Epithelial cell of proximal tubule (primary cell): ENCODE measurements around the gene CDH3. TPM values are rescaled to one million over a fixed set of nuclear protein-coding genes. Genes with fewer than 3 reads are reported as not detected.

Experiments used
- DNase-seq: peaks from one replicate; pipeline ENCODE4 v3.0.0-alpha.2; 2011; ENCODE audit warnings: low read depth
- H3K4me3 ChIP-seq: 2 replicates; pipeline ENCODE4 v1.5.1; 2011; ENCODE audit warnings: low read depth, mild to moderate bottlenecking, low read length
- total RNA-seq: library from RNA; depleted of rRNA; stranded (reverse); fragments of >200 nt; gene quantifications from 2 replicates; pipeline ENCODE4 v1.2.3, GENCODE V29; 2015
- TF ChIP-seq, protein P1 (sequence below): conservative IDR thresholded peaks from 2 replicates; pipeline ENCODE4 v1.5.1; 2012; ENCODE audit warnings: low read depth, mild to moderate bottlenecking, low read length

Gene CDH3
- total RNA-seq, 1 donor from 2014 or later: 174 TPM

DNA sequence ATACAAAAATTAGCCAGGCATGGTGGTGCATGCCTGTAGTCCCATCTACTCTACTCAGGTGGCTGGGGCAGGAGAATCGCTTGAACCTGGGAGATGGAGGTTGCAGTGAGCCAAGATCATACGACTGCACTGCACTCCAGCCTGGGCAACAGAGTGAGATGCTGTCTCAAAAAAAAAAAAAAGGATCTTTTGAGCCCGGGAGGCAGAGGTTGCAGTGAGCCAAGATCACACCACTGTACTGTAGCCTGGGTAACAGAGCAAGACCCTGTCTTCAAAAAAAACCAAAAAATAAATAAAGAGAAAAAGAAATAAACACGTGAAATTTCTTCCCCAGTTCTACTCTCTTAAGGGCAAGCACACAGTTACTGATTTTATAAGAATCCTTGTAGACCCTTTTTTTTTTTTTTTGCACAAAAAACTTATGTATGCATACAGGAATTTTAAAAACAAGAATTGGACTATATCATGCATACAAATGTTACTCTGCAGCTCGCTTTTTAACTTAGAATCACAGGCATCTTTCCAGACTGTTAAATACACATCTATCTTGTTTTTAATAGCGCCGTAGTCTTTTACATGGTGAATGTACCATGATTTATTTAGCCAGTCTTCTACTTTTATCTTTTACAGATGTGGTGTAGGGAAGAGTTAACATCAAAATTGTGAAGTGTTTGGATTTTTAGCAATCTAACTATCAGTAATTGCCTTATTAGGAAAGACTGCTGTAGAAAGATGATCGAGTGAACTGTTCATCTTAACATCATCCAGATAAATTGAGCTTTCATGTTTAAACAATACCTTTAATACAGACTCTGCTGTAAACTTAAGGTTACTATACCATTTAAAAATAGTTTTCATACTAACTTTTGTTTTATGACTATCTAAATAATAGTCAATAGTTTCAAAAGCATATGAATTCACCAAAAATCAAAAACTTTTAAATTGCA is 14.6 kb downstream of the CDH3 start:
- DNase-seq: no peak
- no peak overlapping the region for H3K4me3 ChIP-seq
- TF ChIP-seq, protein P1, sequence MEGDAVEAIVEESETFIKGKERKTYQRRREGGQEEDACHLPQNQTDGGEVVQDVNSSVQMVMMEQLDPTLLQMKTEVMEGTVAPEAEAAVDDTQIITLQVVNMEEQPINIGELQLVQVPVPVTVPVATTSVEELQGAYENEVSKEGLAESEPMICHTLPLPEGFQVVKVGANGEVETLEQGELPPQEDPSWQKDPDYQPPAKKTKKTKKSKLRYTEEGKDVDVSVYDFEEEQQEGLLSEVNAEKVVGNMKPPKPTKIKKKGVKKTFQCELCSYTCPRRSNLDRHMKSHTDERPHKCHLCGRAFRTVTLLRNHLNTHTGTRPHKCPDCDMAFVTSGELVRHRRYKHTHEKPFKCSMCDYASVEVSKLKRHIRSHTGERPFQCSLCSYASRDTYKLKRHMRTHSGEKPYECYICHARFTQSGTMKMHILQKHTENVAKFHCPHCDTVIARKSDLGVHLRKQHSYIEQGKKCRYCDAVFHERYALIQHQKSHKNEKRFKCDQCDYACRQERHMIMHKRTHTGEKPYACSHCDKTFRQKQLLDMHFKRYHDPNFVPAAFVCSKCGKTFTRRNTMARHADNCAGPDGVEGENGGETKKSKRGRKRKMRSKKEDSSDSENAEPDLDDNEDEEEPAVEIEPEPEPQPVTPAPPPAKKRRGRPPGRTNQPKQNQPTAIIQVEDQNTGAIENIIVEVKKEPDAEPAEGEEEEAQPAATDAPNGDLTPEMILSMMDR: no peak

DNA sequence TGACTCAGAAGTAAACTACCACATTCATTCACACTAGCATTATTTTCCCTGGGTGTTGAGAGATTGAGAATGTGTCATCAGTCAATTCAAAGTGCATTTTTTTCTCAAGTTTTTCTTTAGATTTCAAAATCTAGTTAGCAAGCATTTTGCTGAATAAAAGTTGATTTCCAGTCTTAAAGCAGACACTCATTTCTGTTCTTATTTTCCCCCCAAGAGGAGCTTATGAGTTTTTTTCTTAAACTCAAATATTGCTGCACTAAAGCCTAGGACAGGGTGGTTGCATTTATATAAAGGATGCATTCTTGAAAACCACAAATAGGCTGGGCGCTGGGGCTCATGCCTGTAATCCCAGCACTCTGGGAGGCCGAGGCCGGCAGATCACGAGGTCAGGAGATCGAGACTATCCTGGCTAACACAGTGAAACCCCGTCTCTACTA is 15.3 kb downstream of the CDH3 start:
- TF ChIP-seq, protein P1: no peak
- no peak for DNase-seq
- no peak overlapping the region for H3K4me3 ChIP-seq

DNA sequence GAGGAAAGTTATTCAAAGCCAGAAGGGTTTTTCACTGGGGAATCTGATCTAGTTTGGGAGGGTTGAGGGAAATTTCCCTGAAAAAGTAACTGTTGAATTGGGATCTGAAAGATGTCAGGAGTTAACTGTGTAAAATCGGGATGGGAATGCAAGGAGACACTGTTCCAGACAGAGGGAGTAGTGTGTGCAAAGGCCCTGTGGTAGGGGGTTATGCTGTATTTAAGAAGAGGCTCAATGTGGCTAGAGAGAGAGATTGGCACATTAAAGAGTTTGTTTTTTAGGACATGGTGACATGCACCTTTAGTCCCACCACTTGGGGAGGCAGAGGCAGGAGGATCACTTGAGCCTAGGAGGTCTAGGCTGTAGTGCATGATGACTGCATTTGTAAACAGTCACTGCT is 16.9 kb downstream of the CDH3 start:
- no peak for DNase-seq
- TF ChIP-seq, protein P1: no peak
- no peak overlapping the region for H3K4me3 ChIP-seq

DNA sequence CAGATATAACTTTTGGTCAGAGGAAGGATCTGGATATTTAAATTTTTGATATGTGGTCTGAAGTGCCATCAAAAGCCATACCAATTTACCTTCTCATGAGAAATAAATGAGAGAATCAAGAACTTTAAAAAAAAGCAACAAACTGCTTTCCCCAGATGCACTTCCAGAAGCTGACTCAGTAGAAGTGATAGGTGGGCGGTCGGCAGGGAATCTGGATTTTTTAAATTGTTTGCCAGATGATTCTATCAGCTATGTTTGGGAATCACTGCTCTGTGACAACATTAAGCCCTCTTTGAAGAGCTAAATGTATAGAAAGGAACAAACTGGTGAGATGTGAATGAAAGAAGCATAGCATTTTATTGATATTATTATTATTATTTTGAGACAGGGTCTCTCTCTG is 19.2 kb downstream of the CDH3 start:
- no peak overlapping the region for H3K4me3 ChIP-seq
- TF ChIP-seq, protein P1: no peak
- no peak for DNase-seq

DNA sequence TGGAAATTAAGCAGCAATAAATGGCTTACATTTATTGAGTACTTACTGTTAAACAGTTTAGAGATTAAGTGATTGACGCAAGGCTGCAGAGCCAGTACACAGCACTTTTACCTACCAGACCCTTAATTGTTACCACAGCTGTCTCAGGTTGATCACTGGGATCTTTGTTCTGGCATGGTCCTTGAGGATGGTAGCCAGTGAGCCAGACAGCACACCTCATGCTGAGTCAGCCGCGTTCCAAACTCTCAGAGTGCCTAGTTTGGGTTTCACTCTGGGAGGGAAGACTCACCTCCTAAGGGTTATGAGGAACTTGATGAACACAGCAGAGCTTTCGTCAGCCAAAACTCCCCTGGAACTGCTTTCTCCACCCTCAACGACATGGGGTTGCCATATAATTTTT is 20.4 kb downstream of the CDH3 start:
- no peak overlapping the region for H3K4me3 ChIP-seq
- DNase-seq: no peak

DNA sequence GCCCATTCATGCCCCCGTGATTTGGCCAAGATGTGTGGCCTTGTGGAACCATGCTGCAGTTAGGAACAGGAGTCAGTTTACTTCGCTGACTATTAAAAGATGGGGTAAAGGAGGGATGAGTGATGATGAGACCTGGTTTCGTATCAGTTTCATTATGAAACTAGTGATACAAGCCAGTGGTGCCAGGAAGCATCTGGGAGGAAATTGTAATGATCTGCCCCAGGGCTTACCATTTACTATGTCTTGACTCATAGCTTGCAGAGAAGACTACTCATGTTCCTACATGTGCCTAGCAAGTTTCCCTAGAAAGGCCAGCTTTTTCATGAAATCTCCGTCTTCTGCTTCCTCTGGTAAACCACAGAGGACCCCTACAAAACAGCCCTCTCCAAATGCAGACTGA is 23.2 kb downstream of the CDH3 start:
- DNase-seq: no peak

More for the DNA sequence above, 20.4 kb downstream of the CDH3 start:
- TF ChIP-seq, protein P1: no peak

More for the DNA sequence above, 23.2 kb downstream of the CDH3 start:
- H3K4me3 ChIP-seq: no peak overlapping the region
- TF ChIP-seq, protein P1: no peak
